Vagina (tissue), 2 donors: ENCODE results near the gene WWOX.

Experiments
- CTCF ChIP-seq, 3 experiments: fragments of 450-650 bp in 2 of 3; fragments of 200-600 bp in 1 of 3; sonication (generic) in 1 of 3; IDR thresholded peaks; one replicate each; pipeline ENCODE4 v1.5.1; 2017 to 2019; ENCODE audit warnings: antibody characterized with exemption in 3 of 3, mild to moderate bottlenecking in 2 of 3, moderate library complexity in 2 of 3
- POLR2A ChIP-seq, 2 donors: fragments of 450-650 bp; IDR thresholded peaks; one replicate each; pipeline ENCODE4 v1.6.1; 2017; ENCODE audit warnings: antibody characterized with exemption in 2 of 2, mild to moderate bottlenecking in 2 of 2, moderate library complexity in 2 of 2
- POLR2AphosphoS5 ChIP-seq, 2 donors: sonication (generic); formaldehyde crosslinking; IDR thresholded peaks; one replicate each; pipeline ENCODE4 v1.9.0; 2017; ENCODE audit warnings: antibody characterized with exemption in 2 of 2, mild to moderate bottlenecking in 2 of 2, low read depth in 1 of 2; ENCODE audit not compliant: insufficient read depth in 1 of 2

DNA sequence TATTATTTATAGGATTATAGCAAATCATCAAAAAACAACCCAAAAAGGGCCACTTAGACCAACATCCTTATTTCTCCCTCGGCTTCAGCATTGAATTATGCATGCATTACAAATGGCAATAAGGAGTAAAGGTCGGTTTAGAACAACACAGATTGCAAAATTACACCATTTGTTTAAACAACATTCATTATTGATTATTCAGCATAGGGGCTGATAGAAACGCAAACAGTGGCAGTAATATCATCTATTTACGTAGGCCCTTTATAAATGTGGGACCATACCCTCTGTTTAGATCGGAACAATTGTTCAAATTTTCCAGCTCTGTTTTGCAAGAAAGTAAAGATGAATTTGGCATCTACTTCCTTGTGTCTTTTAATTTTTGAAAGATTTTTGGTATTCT is 153.3 kb downstream of the WWOX start:
- no peak for TF ChIP-seq POLR2AphosphoS5 (IDR thresholded peaks at IDR 0.05; ENCODE audit: insufficient read depth in 1 of 2, low read depth in 1 of 2)
- TF ChIP-seq CTCF (IDR thresholded peaks at IDR 0.05), result no peak
- no peak for TF ChIP-seq POLR2A (IDR thresholded peaks at IDR 0.05)
